Measurements from ENCODE around the gene EYA2.

Gene EYA2

GRCh38 chr20:47215653-47216397 is 321.2 kb downstream of the EYA2 start:
- H3K4me3 ChIP-seq (ENCODE audit: low read length), result no peak overlapping the region
- no peak for DNase-seq (ENCODE audit: low read depth)
- TF ChIP-seq CTCF (conservative IDR thresholded peaks at IDR 0.05; ENCODE audit: low read depth, low read length), result no peak

DNA sequence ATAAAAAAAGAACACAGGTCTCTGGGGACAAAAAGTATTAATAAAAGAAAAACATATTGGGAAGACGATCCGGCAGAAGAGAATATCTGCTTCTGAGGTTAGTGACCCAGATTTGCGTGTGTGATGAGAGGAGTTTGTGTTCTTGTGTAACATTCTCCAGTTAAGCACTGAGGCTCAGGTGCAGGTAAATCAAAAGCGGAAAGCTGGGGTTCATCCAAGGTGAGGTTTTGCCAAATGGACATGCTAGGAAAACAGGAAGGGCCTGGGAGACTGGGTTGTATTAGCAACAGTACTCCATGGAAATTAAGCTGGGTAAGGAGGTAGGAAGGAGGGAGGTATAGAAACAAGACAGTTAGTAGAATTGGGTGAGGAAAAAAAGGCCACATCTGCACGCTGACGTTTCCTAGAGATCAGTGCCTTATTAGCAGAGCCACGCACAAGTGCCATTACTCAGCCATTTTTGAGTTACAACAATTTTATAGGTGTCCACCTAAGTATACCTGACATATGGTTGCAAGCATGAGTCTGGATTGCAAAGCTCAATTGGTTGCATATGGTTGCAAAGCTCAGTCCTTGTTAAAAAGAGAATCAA is 322.3 kb downstream of the EYA2 start:
- DNase-seq (ENCODE audit: low read depth), result no peak
- no peak overlapping the region for H3K4me3 ChIP-seq (ENCODE audit: low read length)

GRCh38 chr20:47217482-47218446 is 323.1 kb downstream of the EYA2 start:
- no peak for TF ChIP-seq CTCF (conservative IDR thresholded peaks at IDR 0.05; ENCODE audit: low read depth, low read length)
- H3K4me3 ChIP-seq (ENCODE audit: low read length), result no peak overlapping the region
- no peak for DNase-seq (ENCODE audit: low read depth)

More for the DNA sequence above, 322.3 kb downstream of the EYA2 start:
- TF ChIP-seq CTCF (conservative IDR thresholded peaks at IDR 0.05; ENCODE audit: low read depth, low read length), result no peak

GRCh38 chr20:47220161-47220582 is 325.5 kb downstream of the EYA2 start:
- TF ChIP-seq CTCF (conservative IDR thresholded peaks at IDR 0.05; ENCODE audit: low read depth, low read length), result peak; percentile 75
- no peak overlapping the region for H3K4me3 ChIP-seq (ENCODE audit: low read length)
- no peak for DNase-seq (ENCODE audit: low read depth)

GRCh38 chr20:47221036-47221625 is 326.5 kb downstream of the EYA2 start:
- no peak for DNase-seq (ENCODE audit: low read depth)
- H3K4me3 ChIP-seq (ENCODE audit: low read length), result no peak overlapping the region
- no peak for TF ChIP-seq CTCF (conservative IDR thresholded peaks at IDR 0.05; ENCODE audit: low read depth, low read length)

DNA sequence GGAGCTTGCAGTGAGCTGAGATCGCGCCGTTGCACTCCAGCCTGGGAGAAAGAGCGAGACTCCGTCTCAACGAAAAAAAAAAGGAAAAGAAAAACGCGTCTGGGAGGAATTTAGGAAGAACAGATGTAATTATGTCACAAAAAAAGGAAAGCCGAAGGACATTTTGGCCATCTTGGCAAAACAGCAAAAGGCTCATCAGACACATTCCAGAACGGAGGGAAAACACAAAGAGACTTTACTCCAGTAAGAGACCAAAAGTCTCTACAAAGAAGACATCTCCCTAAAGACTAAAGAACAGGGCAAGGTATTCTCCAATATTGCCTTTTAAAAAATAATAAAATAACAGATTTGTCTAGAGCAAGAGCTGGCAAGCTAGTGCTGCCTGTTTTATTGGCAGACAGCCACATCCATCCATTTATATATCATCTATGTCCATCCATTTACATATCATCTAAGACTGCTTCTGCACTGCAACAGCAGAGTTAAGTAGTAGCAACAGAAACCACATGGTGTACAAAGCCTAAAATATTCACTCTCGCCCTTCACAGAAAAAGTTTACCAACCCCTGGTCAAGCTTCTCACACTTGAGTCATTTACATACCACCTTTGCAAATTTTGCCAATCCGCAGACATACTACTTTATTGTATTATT is 328.0 kb downstream of the EYA2 start:
- DNase-seq (ENCODE audit: low read depth), result no peak
- no peak overlapping the region for H3K4me3 ChIP-seq (ENCODE audit: low read length)
- no peak for TF ChIP-seq CTCF (conservative IDR thresholded peaks at IDR 0.05; ENCODE audit: low read depth, low read length)
